NCI-H526 (cell line): ENCODE measurements around the gene SLC35G1.

Experiments used
- DNase-seq, 2 experiments: peaks; one replicate each; lab custom pipeline; 2025; lab: John Stamatoyannopoulos, UW

SLC35G1 gene

GRCh38 chr10:93893646-93894515, at the start of gene SLC35G1:
Gene SLC35G1, plus strand, starts transcription at chr10:93893978. Its CDS starts 56 bp downstream, at chr10:93894034.
- peak in 1 of 2 experiments; percentile 63 for DNase-seq

- no peak for DNase-seq
These were observed 48.7 kb upstream of the SLC35G1 start for GRCh38 chr10:93844979-93845626.

DNA sequence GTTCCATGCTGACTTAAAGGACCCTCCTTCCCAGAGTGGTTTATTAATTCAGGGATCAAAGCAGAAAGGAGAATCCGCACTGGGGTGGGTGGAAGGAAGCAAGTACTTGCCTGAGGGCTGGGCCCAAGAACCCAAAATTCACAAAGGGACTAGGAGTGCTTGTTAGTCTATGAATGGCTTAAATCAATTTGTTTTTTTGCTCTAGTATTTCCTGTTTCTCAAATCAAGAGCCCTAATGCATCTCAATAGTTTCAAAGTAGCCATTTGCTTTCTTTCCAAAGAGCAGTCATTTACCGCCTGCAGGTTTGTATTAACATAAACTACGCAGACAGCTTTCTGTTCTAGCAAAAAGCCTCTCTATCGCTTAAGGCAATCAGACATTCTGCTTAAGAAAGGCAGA, 44.2 kb upstream of the SLC35G1 start:
- no peak for DNase-seq

GRCh38 chr10:93850031-93851015, 43.5 kb upstream of the SLC35G1 start:
- DNase-seq: no peak

GRCh38 chr10:93851169-93851568, 42.6 kb upstream of the SLC35G1 start:
- no peak for DNase-seq

DNA sequence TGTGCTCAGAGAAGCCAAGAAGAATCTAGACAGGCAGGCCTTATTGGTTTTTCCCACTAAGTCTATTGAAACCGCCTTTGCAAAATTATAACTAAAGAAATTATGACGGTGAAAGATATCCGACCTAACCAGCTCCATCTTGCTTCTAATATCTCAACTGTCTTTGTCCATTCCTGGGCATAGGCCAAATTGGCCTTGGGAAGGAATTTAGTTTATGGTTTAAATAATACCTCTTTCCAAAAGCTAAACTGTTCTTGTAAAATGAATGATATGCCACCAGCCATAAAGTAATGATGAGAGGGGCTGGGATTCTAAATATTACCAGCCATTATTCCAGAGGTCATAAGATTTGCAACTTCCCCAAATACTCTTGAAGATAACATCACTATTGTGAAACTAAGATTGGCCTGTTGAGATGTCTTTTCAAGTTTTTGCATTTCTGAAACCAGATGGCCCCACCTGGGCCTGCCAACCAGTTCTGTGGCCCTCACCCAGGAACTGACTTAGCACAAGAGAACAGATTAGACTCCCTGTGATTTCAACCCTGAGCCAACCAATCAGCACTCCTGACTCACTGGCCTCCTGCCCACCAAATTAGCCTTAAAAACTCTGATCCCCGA, 41.2 kb upstream of the SLC35G1 start:
- DNase-seq: no peak

- no peak for DNase-seq
These were observed 38.8 kb upstream of the SLC35G1 start for GRCh38 chr10:93854975-93855374.

DNA sequence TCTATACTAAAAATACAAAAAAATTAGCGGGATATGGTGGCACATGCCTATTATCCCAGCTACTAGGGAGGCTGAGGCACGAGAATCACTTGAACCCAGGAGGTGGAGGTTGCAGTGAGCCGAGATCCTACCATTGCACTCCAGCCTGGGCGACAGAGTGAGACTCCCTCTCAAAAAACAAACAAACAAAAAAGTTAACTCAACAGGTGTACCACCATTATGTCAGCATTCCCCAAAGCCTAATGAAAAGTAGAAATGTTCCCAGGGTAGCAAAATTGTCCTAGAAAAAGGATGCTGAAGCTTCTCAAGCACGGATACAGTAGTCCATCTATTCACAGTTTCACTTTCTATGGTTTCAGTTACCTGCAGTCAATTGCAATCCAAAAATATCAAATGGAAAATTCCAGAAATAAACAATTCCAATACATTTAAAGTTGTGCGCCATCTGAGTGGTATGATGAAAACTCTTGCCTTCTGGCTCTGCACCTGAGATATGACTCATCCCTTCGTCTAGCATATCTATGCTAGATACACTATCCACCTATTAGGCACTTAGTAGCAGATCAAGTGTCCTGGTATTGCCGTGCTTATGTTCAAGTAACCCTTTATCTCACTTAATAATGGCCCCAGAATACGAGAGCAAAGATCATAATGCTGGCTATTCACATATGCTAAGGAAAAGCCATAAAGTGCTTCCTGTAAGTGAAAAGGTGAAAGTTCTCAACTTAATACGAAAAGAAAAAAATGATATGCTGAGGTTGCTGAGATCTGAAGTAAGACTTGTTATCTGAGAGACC, 37.2 kb upstream of the SLC35G1 start:
- no peak for DNase-seq

- DNase-seq: peak; percentile 5 to 27
These were observed 34.6 kb upstream of the SLC35G1 start for GRCh38 chr10:93859049-93859655.

DNA sequence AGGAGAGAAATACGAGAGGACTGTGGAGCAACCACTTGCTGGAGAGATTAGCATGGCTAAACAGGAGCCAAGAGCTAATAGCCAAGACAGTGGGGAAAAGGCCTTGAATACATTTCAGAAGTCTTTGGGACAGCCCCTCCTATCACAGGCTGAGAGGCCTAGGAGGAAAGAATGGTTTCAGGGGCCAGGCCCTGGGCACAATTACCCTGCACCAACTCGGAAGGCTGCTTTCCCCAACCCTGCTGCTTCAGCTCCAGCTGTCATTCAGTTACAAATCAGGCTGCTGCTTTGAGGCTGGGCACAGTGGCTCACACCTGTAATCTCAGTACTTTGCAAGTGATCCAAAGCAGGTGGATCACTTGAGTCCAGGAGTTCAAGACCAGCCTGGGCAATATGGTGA, 32.0 kb upstream of the SLC35G1 start:
- DNase-seq: no peak

DNA sequence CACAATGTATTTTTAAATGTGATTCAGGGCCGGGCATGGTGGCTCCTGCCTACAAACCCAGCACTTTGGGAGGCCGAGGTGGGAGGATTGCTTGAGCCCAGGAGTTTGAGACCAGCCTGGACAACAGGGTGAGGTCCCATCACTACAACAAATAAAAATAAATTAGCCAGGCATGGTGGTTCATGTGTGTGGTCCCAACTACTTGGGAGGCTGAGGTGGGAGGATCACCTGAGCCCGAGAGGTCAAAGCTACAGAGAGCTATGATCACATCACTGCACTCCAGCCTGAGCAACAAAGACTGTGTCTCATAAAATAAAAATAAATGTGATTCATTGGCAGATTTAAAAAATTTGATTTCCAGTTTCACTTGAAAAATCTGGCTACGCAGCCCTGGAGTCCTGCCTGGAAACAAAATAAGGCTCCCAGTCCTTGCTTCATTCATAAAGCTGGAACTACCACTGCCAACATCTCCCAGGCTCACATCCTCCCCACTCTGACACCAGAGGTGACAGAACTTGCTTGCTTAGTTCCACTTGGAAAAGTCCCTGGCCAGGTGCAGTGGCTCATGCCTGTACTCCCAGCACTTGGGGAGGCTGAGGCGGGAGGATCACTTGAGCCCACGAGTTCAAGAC, 27.9 kb upstream of the SLC35G1 start:
- no peak for DNase-seq

- no peak for DNase-seq
These were observed 26.3 kb upstream of the SLC35G1 start for GRCh38 chr10:93867525-93867924.

DNA sequence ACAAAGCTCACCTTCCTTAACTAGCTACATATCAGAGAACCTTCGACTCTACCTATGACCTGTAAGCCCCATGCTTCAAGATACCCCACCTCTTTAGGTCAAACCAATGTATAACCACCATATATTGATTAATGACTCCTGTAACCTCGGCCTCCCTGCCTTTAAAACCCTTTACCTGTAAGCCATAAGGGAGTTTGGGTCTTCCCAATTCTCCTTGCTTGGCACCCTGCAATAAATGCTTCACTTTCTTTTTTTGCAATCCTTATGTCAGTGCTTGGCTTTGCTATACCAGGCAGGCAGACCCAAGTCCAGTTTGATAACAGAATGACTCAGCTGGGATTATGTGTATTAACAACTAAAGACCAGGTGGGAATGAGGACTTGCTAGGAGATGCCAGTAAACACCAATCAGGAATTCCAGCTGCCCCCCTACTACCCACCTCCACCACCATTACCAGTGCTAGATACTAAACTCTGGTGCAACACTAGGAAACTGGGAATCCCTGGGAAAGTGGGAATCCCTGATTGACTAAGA, 22.0 kb upstream of the SLC35G1 start:
- DNase-seq: no peak

- no peak for DNase-seq
These were observed 21.2 kb upstream of the SLC35G1 start for GRCh38 chr10:93872375-93873158.

GRCh38 chr10:93873420-93874115, 20.2 kb upstream of the SLC35G1 start:
- no peak for DNase-seq

GRCh38 chr10:93874309-93875031, 19.3 kb upstream of the SLC35G1 start:
- no peak for DNase-seq

GRCh38 chr10:93875032-93875358, 18.8 kb upstream of the SLC35G1 start:
- DNase-seq: no peak

- DNase-seq: no peak
These were observed 17.4 kb upstream of the SLC35G1 start for GRCh38 chr10:93876381-93876780.
